Naive thymus-derived CD8-positive, alpha-beta T cell (primary cell): ENCODE results near the gene KRTAP10-8. TPM values are rescaled to one million over a fixed set of nuclear protein-coding genes. Genes with fewer than 3 reads are reported as not detected.
A peak's percentile ranks its signal among the peaks of the same experiment; 100 is the strongest.
"Not testable (repeated sequence)": the region's sequence is repeated elsewhere in the genome, so short reads cannot be mapped to it uniquely, and the experiment has no call there.

ENCODE experiments used
- ATAC-seq, 2 donors: fragments of 150-1000 bp; cut with Tn5 transposase in 1 of 2; sonication (Bioruptor Pico), chemical (Tn5 transposase) in 1 of 2; 1 replicate in 1 of 2; 2 replicates in 1 of 2; pipeline ENCODE4 v1.10.0; 2021; ENCODE audit warnings: mild to moderate bottlenecking in 2 of 2, moderate library complexity in 2 of 2
- POLR2A ChIA-PET: fragments of 350-600 bp; sonication (Branson Sonifier 250); formaldehyde crosslinking; loops from one replicate; lab custom pipeline; 2021; ENCODE audit warnings: antibody characterized with exemption; lab: Charles Lee
- DNase-seq, 10 donors: peaks; one replicate each; pipeline versions ENCODE4 v3.0.0 to v3.0.0-alpha.2; 2020 to 2022
- H3K27ac Mint-ChIP-seq, 10 donors: one replicate each; pipeline ENCODE4 v1.8.0; 2020 to 2022; ENCODE audit warnings: mild to moderate bottlenecking in 10 of 10, mixed read lengths in 10 of 10, moderate library complexity in 4 of 10, inconsistent platforms in 1 of 10
- H3K27me3 Mint-ChIP-seq, 5 donors: one replicate each; pipeline ENCODE4 v1.8.0; 2021 to 2022; ENCODE audit warnings: mixed read lengths in 5 of 5
- H3K36me3 Mint-ChIP-seq, 3 donors: one replicate each; pipeline ENCODE4 v1.8.0; 2020 to 2022; ENCODE audit warnings: mixed read lengths in 3 of 3, mild to moderate bottlenecking in 2 of 3, inconsistent platforms in 1 of 3
- H3K4me1 Mint-ChIP-seq, 4 donors: one replicate each; pipeline ENCODE4 v1.8.0; 2021 to 2022; ENCODE audit warnings: mixed read lengths in 4 of 4
- H3K4me3 Mint-ChIP-seq, 10 donors: one replicate each; pipeline ENCODE4 v1.8.0; 2020 to 2022; ENCODE audit warnings: mild to moderate bottlenecking in 10 of 10, mixed read lengths in 10 of 10, moderate library complexity in 6 of 10, inconsistent platforms in 1 of 10
- H3K9me3 Mint-ChIP-seq, 9 donors: one replicate each; pipeline ENCODE4 v1.8.0; 2020 to 2022; ENCODE audit warnings: mixed read lengths in 9 of 9, mild to moderate bottlenecking in 3 of 9, inconsistent platforms in 1 of 9, moderate library complexity in 1 of 9
- polyA plus RNA-seq, 3 donors: library from polyadenylated mRNA; unstranded; fragments of 300-500 nt; fragmentation: Illumina TruSeq; gene quantifications; one replicate each; pipeline ENCODE4 v1.2.3, GENCODE V29; 2021
- total RNA-seq, 8 experiments: library from RNA in 2 of 8; stranded (reverse) in 2 of 8; gene quantifications; one replicate each; pipeline ENCODE4 v1.2.3 and lab custom pipeline; 2021 to 2026

KRTAP10-8 gene
- total and polyA plus RNA-seq, 5 experiments from 2014 or later = not detected

- H3K4me1 Mint-ChIP-seq = peaks cover 0 to 15% (median 6%) of the 10 kb centered on the region in 4 donors
- H3K4me3 Mint-ChIP-seq = no peak overlapping the region
- POLR2A ChIA-PET = no interaction called here
- peaks cover 0 to 23% (median 8%) of the 10 kb centered on the region in 9 donors for H3K9me3 Mint-ChIP-seq
- peaks cover 0 to 12% (median 1%) of the 10 kb centered on the region in 5 donors for H3K27me3 Mint-ChIP-seq
- H3K36me3 Mint-ChIP-seq = peaks cover 0 to 4% (median 3%) of the 10 kb centered on the region in 3 donors
- no peak for ATAC-seq
- DNase-seq = no peak
- peak overlapping the region in 1 of 10 donors; percentile 34 for H3K27ac Mint-ChIP-seq
Measured at GRCh38 chr21:44572959-44573583, 38.8 kb upstream of the KRTAP10-8 start.

GRCh38 chr21:44573630-44574456 is 38.0 kb upstream of the KRTAP10-8 start, which contains the start of gene KRTAP10-4:
TSS of gene KRTAP10-4 (plus strand) at chr21:44573729. CDS start at chr21:44573759, 30 bp downstream.
- peak within 1 kb of the TSS in 5 of 10 donors; percentile 23 to 76 (median 51) for H3K27ac Mint-ChIP-seq
- H3K4me1 Mint-ChIP-seq = peaks cover 0 to 15% (median 6%) of the 10 kb centered on the region in 4 donors
- ATAC-seq, POLR2A ChIA-PET, H3K36me3 Mint-ChIP-seq, DNase-seq, H3K4me3 Mint-ChIP-seq: not testable (repeated sequence)
- H3K27me3 Mint-ChIP-seq = peaks cover 0 to 12% (median 1%) of the 10 kb centered on the region in 5 donors
- H3K9me3 Mint-ChIP-seq = peaks cover 0 to 25% (median 9%) of the 10 kb centered on the region in 9 donors

GRCh38 chr21:44574457-44575306 is 37.2 kb upstream of the KRTAP10-8 start:
- DNase-seq (no peak), ATAC-seq (no peak)
- H3K27ac Mint-ChIP-seq = peak overlapping the region in 5 of 10 donors; percentile 51 to 77 (median 62)
- peaks cover 0 to 6% (median 5%) of the 10 kb centered on the region in 3 donors for H3K36me3 Mint-ChIP-seq
- peaks cover 0 to 25% (median 9%) of the 10 kb centered on the region in 9 donors for H3K9me3 Mint-ChIP-seq
- H3K27me3 Mint-ChIP-seq = peaks cover 0 to 12% (median 1%) of the 10 kb centered on the region in 5 donors
- POLR2A ChIA-PET = no interaction called here
- H3K4me1 Mint-ChIP-seq = peaks cover 0 to 15% (median 6%) of the 10 kb centered on the region in 4 donors
- peak overlapping the region in 1 of 10 donors; percentile 62 for H3K4me3 Mint-ChIP-seq

- Mint-ChIP-seq H3K4me1 (peaks cover 0 to 23% (median 9%) of the 10 kb centered on the region in 4 donors), H3K27ac (peak overlapping the region in 3 of 10 donors; percentile 60 to 76 (median 62)), H3K27me3 (peaks cover 0 to 12% (median 1%) of the 10 kb centered on the region in 5 donors), H3K36me3 (peaks cover 0 to 6% (median 5%) of the 10 kb centered on the region in 3 donors), H3K9me3 (peaks cover 0 to 26% (median 9%) of the 10 kb centered on the region in 9 donors), H3K4me3 (no peak overlapping the region)
- ATAC-seq (no peak), DNase-seq (no peak)
- POLR2A ChIA-PET = no interaction called here
Measured at GRCh38 chr21:44575307-44576024, 36.4 kb upstream of the KRTAP10-8 start.

GRCh38 chr21:44576025-44576420 is 35.9 kb upstream of the KRTAP10-8 start:
- no peak overlapping the region for H3K4me3 Mint-ChIP-seq
- peaks cover 0 to 8% (median 5%) of the 10 kb centered on the region in 3 donors for H3K36me3 Mint-ChIP-seq
- peak overlapping the region in 1 of 10 donors; percentile 62 for H3K27ac Mint-ChIP-seq
- POLR2A ChIA-PET = no interaction called here
- ATAC-seq = no peak
- peaks cover 0 to 12% (median 1%) of the 10 kb centered on the region in 5 donors for H3K27me3 Mint-ChIP-seq
- no peak for DNase-seq
- peaks cover 0 to 30% (median 10%) of the 10 kb centered on the region in 9 donors for H3K9me3 Mint-ChIP-seq
- H3K4me1 Mint-ChIP-seq = peaks cover under 1 to 26% (median 13%) of the 10 kb centered on the region in 4 donors

GRCh38 chr21:44578371-44579055 is 33.4 kb upstream of the KRTAP10-8 start:
- no peak for ATAC-seq
- H3K27ac Mint-ChIP-seq = peak overlapping the region in 2 of 10 donors; percentile 33 to 37
- peaks cover 12 to 47% (median 24%) of the 10 kb centered on the region in 4 donors for H3K4me1 Mint-ChIP-seq
- H3K27me3 Mint-ChIP-seq = peaks cover 0 to 12% (median 0%) of the 10 kb centered on the region in 5 donors
- no peak for DNase-seq
- peaks cover 0 to 15% (median 5%) of the 10 kb centered on the region in 3 donors for H3K36me3 Mint-ChIP-seq
- POLR2A ChIA-PET = no interaction called here
- peaks cover 0 to 35% (median 18%) of the 10 kb centered on the region in 9 donors for H3K9me3 Mint-ChIP-seq
- no peak overlapping the region for H3K4me3 Mint-ChIP-seq

GRCh38 chr21:44579056-44579832 is 32.6 kb upstream of the KRTAP10-8 start:
- peaks cover 16 to 54% (median 29%) of the 10 kb centered on the region in 4 donors for H3K4me1 Mint-ChIP-seq
- peak in 1 of 10 donors; percentile 42 for DNase-seq
- H3K9me3 Mint-ChIP-seq = peaks cover 0 to 35% (median 18%) of the 10 kb centered on the region in 9 donors
- ATAC-seq = no peak
- H3K27me3 Mint-ChIP-seq = peaks cover 0 to 11% (median 0%) of the 10 kb centered on the region in 5 donors
- POLR2A ChIA-PET = no interaction called here
- peaks cover 0 to 15% (median 5%) of the 10 kb centered on the region in 3 donors for H3K36me3 Mint-ChIP-seq
- peak overlapping the region in 1 of 10 donors; percentile 55 for H3K4me3 Mint-ChIP-seq
- H3K27ac Mint-ChIP-seq = peak overlapping the region in 5 of 10 donors; percentile 3 to 90 (median 49)

- POLR2A ChIA-PET = interaction anchor here (1.9 kb wide), 1 partner anchor 78 kb away, joined by 5 read pairs; the partner anchor contains the start of gene KRTAP12-3
- Mint-ChIP-seq H3K27me3 (peaks cover 0 to 5% (median 0%) of the 10 kb centered on the region in 5 donors), H3K9me3 (peaks cover 0 to 35% (median 18%) of the 10 kb centered on the region in 9 donors), H3K36me3 (peaks cover 0 to 15% (median 5%) of the 10 kb centered on the region in 3 donors), H3K27ac (peak overlapping the region in 3 of 10 donors; percentile 52 to 94 (median 90)), H3K4me3 (peak overlapping the region in 6 of 10 donors; percentile 26 to 71 (median 48)), H3K4me1 (peaks cover 16 to 53% (median 30%) of the 10 kb centered on the region in 4 donors)
- no peak for DNase-seq
- no peak for ATAC-seq
Measured at GRCh38 chr21:44579833-44580144, 32.1 kb upstream of the KRTAP10-8 start.

GRCh38 chr21:44580231-44580821 is 31.6 kb upstream of the KRTAP10-8 start, which contains the start of gene KRTAP10-5:
TSS of gene KRTAP10-5 (minus strand) at chr21:44580604. CDS start at chr21:44580578, 26 bp downstream.
- H3K4me3 Mint-ChIP-seq = peak within 1 kb of the TSS in 9 of 10 donors; percentile 37 to 71 (median 55)
- peaks cover 0 to 34% (median 18%) of the 10 kb centered on the region in 9 donors for H3K9me3 Mint-ChIP-seq

More at GRCh38 chr21:44580231-44580821, 31.6 kb upstream of the KRTAP10-8 start, which contains the start of gene KRTAP10-5:
- POLR2A ChIA-PET = interaction anchor here (1.9 kb wide), 1 partner anchor 77 kb away, joined by 5 read pairs; the partner anchor contains the start of gene KRTAP12-3
- not testable (repeated sequence) for ATAC-seq, H3K27me3 Mint-ChIP-seq
- peak in 1 of 10 donors; percentile 50 for DNase-seq
- H3K27ac Mint-ChIP-seq = peak within 1 kb of the TSS in 8 of 10 donors; percentile 27 to 94 (median 70)
- peaks cover 16 to 48% (median 30%) of the 10 kb centered on the region in 4 donors for H3K4me1 Mint-ChIP-seq
- H3K36me3 Mint-ChIP-seq = peaks cover 0 to 15% (median 5%) of the 10 kb centered on the region in 3 donors
